HEK293 (cell line): ENCODE measurements around the gene RGS6.

Source experiments
- CTCF ChIA-PET: fragments of 350-600 bp; formaldehyde crosslinking; extraction: SDS; loops from one replicate; lab custom pipeline; 2021; ENCODE audit warnings: antibody characterized with exemption; lab: Yijun Ruan, JAX
- POLR2A ChIA-PET: fragments of 300-600 bp; formaldehyde crosslinking; extraction: SDS; loops from one replicate; lab custom pipeline; 2020; ENCODE audit warnings: antibody characterized with exemption, inconsistent platforms; lab: Yijun Ruan, JAX
- H3K27ac ChIP-seq: fragments of 200-500 bp; sonication (Bioruptor generic); 2 replicates; pipeline ENCODE4 v1.5.1; 2014; ENCODE audit warnings: low read depth, low read length, control low read depth, inconsistent platforms; ENCODE audit errors: extremely low read depth
- H3K36me3 ChIP-seq, 2 experiments: fragments of 200-500 bp in 1 of 2; sonication (Bioruptor generic) in 1 of 2; 1 replicate in 1 of 2; 2 replicates in 1 of 2; pipeline ENCODE4 v1.5.1; 2014 to 2017; ENCODE audit warnings: inconsistent platforms in 2 of 2, low read length in 2 of 2; ENCODE audit not compliant: control insufficient read depth in 2 of 2, insufficient read depth in 1 of 2
- H3K4me1 ChIP-seq: fragments of 200-500 bp; sonication (Bioruptor generic); 2 replicates; pipeline ENCODE4 v1.5.1; 2014; ENCODE audit warnings: mild to moderate bottlenecking, low read length, inconsistent platforms; ENCODE audit not compliant: control insufficient read depth, insufficient read depth
- H3K4me3 ChIP-seq: 2 replicates; pipeline ENCODE4 v1.5.1; 2011; ENCODE audit warnings: low read depth, mild to moderate bottlenecking, control low read depth, low read length, moderate library complexity
- H3K9me3 ChIP-seq: fragments of 200-500 bp; sonication (Bioruptor generic); 2 replicates; pipeline ENCODE4 v1.5.1; 2014; ENCODE audit warnings: low read depth, low read length, inconsistent platforms; ENCODE audit not compliant: control insufficient read depth, insufficient read depth
- SCRT2 ChIP-seq: fragments of 450-650 bp; formaldehyde crosslinking; IDR thresholded peaks from 2 replicates; pipeline ENCODE4 v1.5.1; 2016; ENCODE audit warnings: missing biosample characterization, missing genetic modification characterization
- YY2 ChIP-seq: fragments of 450-650 bp; formaldehyde crosslinking; IDR thresholded peaks from 2 replicates; pipeline ENCODE4 v1.5.1; 2016; ENCODE audit warnings: missing biosample characterization, missing genetic modification characterization
- ZBTB10 ChIP-seq: fragments of 450-650 bp; formaldehyde crosslinking; IDR thresholded peaks from 2 replicates; pipeline ENCODE4 v1.5.1; 2016; ENCODE audit warnings: missing biosample characterization, missing genetic modification characterization
- ZBTB21 ChIP-seq: fragments of 450-650 bp; formaldehyde crosslinking; IDR thresholded peaks from 2 replicates; pipeline ENCODE4 v1.5.1; 2017; ENCODE audit warnings: missing biosample characterization, missing genetic modification characterization
- ZNF132 ChIP-seq: fragments of 450-650 bp; formaldehyde crosslinking; IDR thresholded peaks from 2 replicates; pipeline ENCODE4 v1.5.1; 2017; ENCODE audit warnings: missing biosample characterization, missing genetic modification characterization, borderline replicate concordance
- ZNF146 ChIP-seq: fragments of 450-650 bp; formaldehyde crosslinking; IDR thresholded peaks from 2 replicates; pipeline ENCODE4 v1.5.1; 2016; ENCODE audit warnings: missing biosample characterization, missing genetic modification characterization
- ZNF202 ChIP-seq: fragments of 450-650 bp; formaldehyde crosslinking; IDR thresholded peaks from 2 replicates; pipeline ENCODE4 v1.5.1; 2016; ENCODE audit warnings: missing biosample characterization, missing genetic modification characterization, borderline replicate concordance
- ZNF214 ChIP-seq: fragments of 450-650 bp; formaldehyde crosslinking; IDR thresholded peaks from 2 replicates; pipeline ENCODE4 v1.5.1; 2017; ENCODE audit warnings: missing biosample characterization, mild to moderate bottlenecking, missing genetic modification characterization, borderline replicate concordance
- ZNF221 ChIP-seq: fragments of 450-650 bp; formaldehyde crosslinking; IDR thresholded peaks from 2 replicates; pipeline ENCODE4 v1.5.1; 2017; ENCODE audit warnings: missing biosample characterization, missing genetic modification characterization, borderline replicate concordance
- ZNF449 ChIP-seq: fragments of 450-650 bp; formaldehyde crosslinking; IDR thresholded peaks from 2 replicates; pipeline ENCODE4 v1.5.1; 2017; ENCODE audit warnings: missing biosample characterization, mild to moderate bottlenecking, missing genetic modification characterization, moderate library complexity
- ZNF501 ChIP-seq: fragments of 450-650 bp; formaldehyde crosslinking; IDR thresholded peaks from 2 replicates; pipeline ENCODE4 v1.5.1; 2016; ENCODE audit warnings: missing biosample characterization, missing genetic modification characterization
- ZNF521 ChIP-seq: fragments of 450-650 bp; formaldehyde crosslinking; IDR thresholded peaks from 2 replicates; pipeline ENCODE4 v1.5.1; 2017; ENCODE audit warnings: missing biosample characterization, mild to moderate bottlenecking, missing genetic modification characterization
- ZNF558 ChIP-seq: fragments of 450-650 bp; formaldehyde crosslinking; IDR thresholded peaks from 2 replicates; pipeline ENCODE4 v1.5.1; 2016; ENCODE audit warnings: missing biosample characterization, missing genetic modification characterization
- ZNF624 ChIP-seq: fragments of 450-650 bp; formaldehyde crosslinking; IDR thresholded peaks from 2 replicates; pipeline ENCODE4 v1.5.1; 2017; ENCODE audit warnings: missing biosample characterization, missing genetic modification characterization
- ZNF701 ChIP-seq: fragments of 450-650 bp; formaldehyde crosslinking; IDR thresholded peaks from 2 replicates; pipeline ENCODE4 v1.5.1; 2016; ENCODE audit warnings: missing biosample characterization, missing genetic modification characterization
- ZNF776 ChIP-seq: fragments of 450-650 bp; formaldehyde crosslinking; IDR thresholded peaks from 2 replicates; pipeline ENCODE4 v1.5.0; 2017; ENCODE audit warnings: missing biosample characterization, missing genetic modification characterization, borderline replicate concordance
- ZSCAN23 ChIP-seq: fragments of 450-650 bp; formaldehyde crosslinking; IDR thresholded peaks from 2 replicates; pipeline ENCODE4 v1.5.1; 2016; ENCODE audit warnings: missing biosample characterization, missing genetic modification characterization
- TF ChIP-seq, protein P1 (sequence below): fragments of 450-650 bp; formaldehyde crosslinking; IDR thresholded peaks from 2 replicates; pipeline ENCODE4 v1.5.1; 2016; ENCODE audit warnings: missing biosample characterization, missing genetic modification characterization
- TF ChIP-seq, protein P2 (sequence below): fragments of 450-650 bp; formaldehyde crosslinking; IDR thresholded peaks from 2 replicates; pipeline ENCODE4 v1.5.1; 2017; ENCODE audit warnings: missing biosample characterization, missing genetic modification characterization
- TF ChIP-seq, protein P3 (sequence below): fragments of 450-650 bp; formaldehyde crosslinking; IDR thresholded peaks from 2 replicates; pipeline ENCODE4 v1.5.1; 2016; ENCODE audit warnings: missing biosample characterization, missing genetic modification characterization, borderline replicate concordance

RGS6 gene

GRCh38 chr14:72541546-72541945 lies 609.3 kb downstream of the RGS6 start (continued):
- TF ChIP-seq, protein P1, sequence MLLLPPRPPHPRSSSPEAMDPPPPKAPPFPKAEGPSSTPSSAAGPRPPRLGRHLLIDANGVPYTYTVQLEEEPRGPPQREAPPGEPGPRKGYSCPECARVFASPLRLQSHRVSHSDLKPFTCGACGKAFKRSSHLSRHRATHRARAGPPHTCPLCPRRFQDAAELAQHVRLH (tag by site-specific recombination), result no peak
- no peak for TF ChIP-seq ZNF501 (tag by site-specific recombination)
- TF ChIP-seq, protein P2, sequence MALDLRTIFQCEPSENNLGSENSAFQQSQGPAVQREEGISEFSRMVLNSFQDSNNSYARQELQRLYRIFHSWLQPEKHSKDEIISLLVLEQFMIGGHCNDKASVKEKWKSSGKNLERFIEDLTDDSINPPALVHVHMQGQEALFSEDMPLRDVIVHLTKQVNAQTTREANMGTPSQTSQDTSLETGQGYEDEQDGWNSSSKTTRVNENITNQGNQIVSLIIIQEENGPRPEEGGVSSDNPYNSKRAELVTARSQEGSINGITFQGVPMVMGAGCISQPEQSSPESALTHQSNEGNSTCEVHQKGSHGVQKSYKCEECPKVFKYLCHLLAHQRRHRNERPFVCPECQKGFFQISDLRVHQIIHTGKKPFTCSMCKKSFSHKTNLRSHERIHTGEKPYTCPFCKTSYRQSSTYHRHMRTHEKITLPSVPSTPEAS, result no peak
- no peak for TF ChIP-seq ZNF221 (tag by site-specific recombination)
- no peak for TF ChIP-seq ZNF202 (tag by site-specific recombination)

DNA sequence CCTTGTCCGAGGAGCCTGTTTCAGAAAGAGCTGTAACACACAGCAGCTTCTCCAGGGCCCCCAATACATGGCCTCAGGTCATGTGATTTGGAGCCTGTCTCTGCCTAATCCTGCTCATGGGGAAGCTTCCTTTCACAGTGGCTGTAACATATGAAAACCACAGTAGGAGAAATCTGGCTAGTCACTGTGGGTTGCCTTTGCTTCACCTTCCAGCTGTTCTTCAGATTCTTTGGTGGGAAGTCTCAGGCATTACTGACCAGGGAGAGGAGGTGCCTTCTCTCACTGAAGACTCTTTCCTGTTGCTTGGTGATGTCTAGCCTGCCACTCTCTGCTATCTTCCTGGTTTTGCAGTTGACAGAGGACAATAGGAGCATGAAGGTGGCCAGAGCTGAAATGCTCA lies 611.1 kb downstream of the RGS6 start:
- Histone ChIP-seq H3K27ac (no peak overlapping the region), H3K36me3 (no peaks in the 10 kb centered on the region), H3K9me3 (no peaks in the 10 kb centered on the region), H3K4me3 (no peak overlapping the region), H3K4me1 (no peaks in the 10 kb centered on the region)
- ChIA-PET POLR2A (no interaction called here), CTCF (interaction anchor here (0.7 to 1.1 kb wide), 3 partner anchors 30 to 193 kb away, joined by 3 to 4 read pairs (median 3); no protein-coding TSS in a partner anchor)
- TF ChIP-seq ZNF449 (tag by site-specific recombination) (no peak), ZNF521 (tag by site-specific recombination) (no peak), ZNF132 (no peak), ZBTB10 (no peak), SCRT2 (tag by site-specific recombination) (no peak), YY2 (tag by site-specific recombination) (no peak), ZNF776 (tag by site-specific recombination) (no peak), ZNF624 (tag by site-specific recombination) (no peak), ZNF146 (tag by site-specific recombination) (no peak), ZSCAN23 (no peak), ZNF214 (tag by site-specific recombination) (no peak), ZBTB21 (tag by site-specific recombination) (no peak), ZNF558 (tag by site-specific recombination) (no peak), ZNF701 (tag by site-specific recombination) (no peak)
- TF ChIP-seq, protein P3, sequence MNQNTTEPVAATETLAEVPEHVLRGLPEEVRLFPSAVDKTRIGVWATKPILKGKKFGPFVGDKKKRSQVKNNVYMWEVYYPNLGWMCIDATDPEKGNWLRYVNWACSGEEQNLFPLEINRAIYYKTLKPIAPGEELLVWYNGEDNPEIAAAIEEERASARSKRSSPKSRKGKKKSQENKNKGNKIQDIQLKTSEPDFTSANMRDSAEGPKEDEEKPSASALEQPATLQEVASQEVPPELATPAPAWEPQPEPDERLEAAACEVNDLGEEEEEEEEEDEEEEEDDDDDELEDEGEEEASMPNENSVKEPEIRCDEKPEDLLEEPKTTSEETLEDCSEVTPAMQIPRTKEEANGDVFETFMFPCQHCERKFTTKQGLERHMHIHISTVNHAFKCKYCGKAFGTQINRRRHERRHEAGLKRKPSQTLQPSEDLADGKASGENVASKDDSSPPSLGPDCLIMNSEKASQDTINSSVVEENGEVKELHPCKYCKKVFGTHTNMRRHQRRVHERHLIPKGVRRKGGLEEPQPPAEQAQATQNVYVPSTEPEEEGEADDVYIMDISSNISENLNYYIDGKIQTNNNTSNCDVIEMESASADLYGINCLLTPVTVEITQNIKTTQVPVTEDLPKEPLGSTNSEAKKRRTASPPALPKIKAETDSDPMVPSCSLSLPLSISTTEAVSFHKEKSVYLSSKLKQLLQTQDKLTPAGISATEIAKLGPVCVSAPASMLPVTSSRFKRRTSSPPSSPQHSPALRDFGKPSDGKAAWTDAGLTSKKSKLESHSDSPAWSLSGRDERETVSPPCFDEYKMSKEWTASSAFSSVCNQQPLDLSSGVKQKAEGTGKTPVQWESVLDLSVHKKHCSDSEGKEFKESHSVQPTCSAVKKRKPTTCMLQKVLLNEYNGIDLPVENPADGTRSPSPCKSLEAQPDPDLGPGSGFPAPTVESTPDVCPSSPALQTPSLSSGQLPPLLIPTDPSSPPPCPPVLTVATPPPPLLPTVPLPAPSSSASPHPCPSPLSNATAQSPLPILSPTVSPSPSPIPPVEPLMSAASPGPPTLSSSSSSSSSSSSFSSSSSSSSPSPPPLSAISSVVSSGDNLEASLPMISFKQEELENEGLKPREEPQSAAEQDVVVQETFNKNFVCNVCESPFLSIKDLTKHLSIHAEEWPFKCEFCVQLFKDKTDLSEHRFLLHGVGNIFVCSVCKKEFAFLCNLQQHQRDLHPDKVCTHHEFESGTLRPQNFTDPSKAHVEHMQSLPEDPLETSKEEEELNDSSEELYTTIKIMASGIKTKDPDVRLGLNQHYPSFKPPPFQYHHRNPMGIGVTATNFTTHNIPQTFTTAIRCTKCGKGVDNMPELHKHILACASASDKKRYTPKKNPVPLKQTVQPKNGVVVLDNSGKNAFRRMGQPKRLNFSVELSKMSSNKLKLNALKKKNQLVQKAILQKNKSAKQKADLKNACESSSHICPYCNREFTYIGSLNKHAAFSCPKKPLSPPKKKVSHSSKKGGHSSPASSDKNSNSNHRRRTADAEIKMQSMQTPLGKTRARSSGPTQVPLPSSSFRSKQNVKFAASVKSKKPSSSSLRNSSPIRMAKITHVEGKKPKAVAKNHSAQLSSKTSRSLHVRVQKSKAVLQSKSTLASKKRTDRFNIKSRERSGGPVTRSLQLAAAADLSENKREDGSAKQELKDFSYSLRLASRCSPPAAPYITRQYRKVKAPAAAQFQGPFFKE (tag by site-specific recombination), result no peak
